ENCODE measurements around the gene IRS1.

IRS1 gene

DNA sequence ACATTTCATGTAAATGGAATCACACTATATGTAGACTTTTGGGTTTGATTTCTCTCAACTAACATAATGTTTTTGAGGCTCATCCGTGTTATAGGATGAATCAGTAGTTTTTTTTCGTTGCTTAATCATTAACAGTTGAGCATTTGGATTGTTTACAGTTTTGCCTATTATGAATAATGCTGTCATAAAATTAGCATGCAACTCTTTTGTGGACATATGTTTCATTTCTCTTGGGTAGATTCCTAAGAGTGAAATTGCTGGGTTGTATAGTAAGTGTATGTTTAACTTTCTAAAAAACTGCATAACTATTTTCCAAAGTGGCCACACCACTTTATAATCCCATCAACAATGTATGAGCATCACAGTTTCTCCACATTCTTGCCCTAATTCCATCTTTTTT, 28.6 kb upstream of the IRS1 start:
- DNase-seq (ENCODE audit: low read depth in 2 of 3, low spot score in 2 of 3), result no peak

DNA sequence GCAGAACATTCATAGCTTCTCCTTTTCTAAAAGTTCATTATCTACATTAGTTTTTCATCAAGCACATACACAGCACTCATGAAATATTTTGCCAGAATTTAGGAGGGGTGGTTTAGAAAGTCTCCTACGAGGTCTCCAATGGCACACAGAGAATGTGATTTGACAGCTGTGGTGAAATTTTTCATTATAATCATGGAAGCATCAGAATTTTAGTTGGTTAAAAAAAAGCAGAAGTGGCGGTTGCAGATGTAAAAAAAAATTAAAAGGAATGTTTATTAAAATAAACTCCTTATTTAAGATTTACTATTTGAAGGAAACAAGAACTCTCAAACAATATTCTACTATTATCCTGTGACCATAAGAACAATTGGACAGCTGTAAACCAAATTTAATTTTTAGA, 25.4 kb upstream of the IRS1 start:
- DNase-seq (ENCODE audit: low read depth in 2 of 3, low spot score in 2 of 3), result no peak

DNA sequence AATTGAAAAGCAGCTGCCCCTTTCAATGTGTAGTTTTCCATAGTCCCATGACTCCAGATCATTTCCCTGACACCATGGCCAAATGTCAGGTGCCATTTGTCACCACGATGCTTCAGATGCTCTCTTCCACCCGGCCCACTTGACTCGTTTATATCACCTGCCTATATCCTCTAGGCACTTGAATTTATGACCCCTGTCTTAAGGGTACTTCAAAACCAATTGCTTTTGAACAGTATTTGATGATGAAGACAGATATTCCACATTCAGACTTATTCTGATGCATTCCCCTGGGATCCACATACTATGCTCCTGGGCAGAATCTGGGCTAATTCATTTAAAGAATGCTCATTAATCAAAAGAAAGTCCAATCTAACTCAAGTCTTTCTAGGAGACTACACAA, 19.3 kb upstream of the IRS1 start:
- DNase-seq (ENCODE audit: low read depth in 2 of 3, low spot score in 2 of 3), result no peak

DNA sequence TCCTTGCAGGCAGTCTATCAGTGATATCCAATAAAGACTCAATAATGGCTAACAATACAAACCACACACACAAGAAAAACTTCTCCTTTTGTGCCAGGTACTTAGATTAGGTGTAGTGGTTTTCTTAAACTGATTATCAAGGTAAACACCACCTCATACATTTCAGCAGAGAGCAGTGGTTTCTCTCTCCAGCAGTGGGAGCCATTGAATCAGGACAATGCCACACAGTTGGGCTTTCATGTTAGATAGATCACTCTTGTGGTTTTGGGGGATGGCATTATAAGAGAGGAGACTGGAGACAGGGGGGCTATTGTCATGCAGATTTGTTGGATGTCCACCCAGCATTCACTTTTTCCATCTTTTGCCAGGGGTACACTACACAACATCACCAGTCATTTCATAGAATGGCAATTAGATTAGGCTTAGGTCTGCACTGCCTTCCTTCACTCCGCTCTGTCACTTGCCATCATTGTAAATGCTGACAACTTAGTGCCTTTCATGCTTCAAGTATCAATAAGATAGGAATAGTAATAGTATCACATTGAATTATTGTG, 13.6 kb upstream of the IRS1 start:
- DNase-seq (ENCODE audit: low read depth in 2 of 3, low spot score in 2 of 3), result no peak

DNA sequence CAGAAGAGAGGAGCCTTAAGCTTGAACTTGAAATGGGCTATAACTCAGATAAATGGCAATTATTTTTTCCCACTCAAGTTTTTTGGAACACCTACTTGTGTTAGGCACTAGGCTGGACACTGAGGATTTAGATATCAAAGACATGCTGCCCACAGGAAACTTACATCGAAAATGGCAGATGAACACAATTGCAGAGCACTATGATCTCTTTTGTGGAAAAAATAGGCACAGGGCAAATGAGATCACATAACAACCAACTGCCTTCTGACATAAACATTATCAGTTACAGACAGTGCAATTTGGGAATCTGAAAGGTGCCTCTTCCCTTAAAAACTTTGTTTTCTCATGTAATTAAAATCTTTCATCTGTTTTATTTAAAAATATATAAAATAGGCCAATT, 3.8 kb upstream of the IRS1 start:
- DNase-seq (ENCODE audit: low read depth in 2 of 3, low spot score in 2 of 3), result no peak

DNA sequence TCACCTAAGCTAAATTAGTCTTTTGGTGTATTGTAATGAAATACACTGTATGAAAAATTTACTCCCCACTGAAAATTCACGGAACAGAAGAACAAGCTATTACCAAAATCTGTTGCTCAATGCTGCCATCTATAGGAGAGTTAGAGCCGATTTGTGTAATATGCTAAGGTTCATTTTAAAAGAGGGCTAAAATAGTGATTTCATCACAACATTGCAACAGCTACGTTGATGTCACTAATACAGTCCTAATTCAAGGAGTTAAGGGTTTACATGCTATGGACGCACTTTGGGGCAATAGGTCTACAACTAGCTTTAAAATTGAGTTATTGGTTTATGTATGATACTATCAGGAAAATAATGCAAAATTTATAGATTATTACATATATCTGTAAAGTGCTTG, 3.0 kb upstream of the IRS1 start:
- DNase-seq (ENCODE audit: low read depth in 2 of 3, low spot score in 2 of 3), result no peak

DNA sequence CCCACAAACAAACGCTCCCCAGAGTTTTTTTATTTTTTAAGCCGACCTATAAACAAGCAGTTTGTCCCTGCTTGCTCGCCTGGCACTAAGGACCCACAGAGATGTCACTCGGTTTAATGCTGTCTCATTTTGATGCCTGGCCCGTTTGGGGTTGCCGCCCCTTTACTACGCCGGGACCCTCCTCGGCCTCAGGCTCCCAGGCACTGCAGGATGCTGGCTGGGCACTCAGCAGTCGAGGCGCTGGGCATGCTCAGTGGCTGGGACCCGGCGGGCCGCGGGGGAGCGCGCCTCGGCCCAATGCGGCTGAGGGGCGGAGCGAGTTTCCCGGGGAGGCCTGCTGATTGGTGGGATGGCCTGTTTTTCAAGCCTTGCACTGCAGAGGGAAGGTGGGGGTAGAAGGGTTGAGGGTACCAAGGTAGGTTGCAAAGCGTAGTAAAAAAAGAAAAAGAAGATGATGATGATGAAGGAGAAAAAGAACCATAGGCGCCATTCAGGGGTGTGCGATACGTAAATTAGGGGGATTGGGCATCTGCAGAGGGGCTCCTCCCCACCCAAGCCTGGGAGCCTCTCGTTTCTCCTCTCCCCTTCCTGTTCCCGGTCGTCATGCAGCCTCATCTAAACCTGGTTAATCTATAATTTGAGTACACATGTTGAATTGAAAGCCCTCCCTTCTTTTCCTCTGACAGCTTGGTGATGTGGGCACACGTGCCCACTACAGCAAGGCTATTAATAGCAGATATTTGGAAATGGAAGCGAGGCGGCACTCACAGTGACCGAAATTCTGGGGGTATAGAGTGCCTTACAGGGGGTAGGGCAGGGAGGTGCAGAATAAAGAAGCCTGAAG, 1.5 kb upstream of the IRS1 start:
- DNase-seq (ENCODE audit: low read depth in 2 of 3, low spot score in 2 of 3), result peak; percentile 46 to 75 (median 70)

DNA sequence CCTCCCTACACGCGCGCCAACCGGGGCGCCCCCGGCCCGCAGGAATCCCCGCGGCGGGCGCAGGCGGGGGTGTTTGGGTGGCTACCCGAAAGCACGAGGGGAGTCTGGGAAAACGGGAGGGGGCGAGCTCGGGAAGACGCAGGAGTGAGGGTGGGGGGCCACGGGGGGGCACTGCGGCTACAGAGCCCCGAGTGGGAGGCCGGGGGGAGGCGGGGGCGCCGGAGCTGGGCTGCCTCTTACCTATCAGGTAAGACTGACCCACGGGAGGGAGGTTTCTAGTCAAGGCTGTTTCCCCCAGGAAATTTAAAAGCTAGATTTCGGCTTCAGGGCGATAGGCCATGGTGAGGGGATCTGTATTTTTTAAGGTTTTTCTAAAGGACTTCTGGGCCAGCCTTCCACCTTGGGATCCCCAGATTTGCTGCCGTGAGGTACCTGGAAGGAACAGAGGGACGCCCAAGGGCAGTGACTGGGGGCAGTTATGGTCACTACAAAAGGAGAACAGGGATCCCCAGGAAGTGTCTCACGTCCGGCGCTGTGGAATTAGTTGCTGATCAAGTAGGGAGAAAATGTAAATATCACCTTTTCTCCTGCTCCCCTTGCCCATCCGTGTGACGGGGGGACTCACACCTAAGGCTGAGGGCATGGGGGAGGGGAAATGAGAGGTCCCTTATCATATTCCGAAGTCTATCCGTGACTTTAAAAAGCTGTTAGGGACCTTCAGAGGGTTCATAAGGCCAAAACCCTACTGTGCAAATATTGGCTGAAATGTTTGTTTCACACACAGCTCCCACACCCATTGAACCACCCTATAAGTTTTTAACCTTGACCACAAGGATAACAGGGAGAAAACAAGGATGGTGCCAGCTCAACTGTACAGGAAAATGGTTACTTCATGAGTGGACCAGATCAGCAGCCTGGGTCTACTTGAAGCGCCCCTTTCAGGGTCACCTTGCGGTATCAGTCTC, 638 bp upstream of the IRS1 start:
- no peak for DNase-seq (ENCODE audit: low read depth in 2 of 3, low spot score in 2 of 3)

DNA sequence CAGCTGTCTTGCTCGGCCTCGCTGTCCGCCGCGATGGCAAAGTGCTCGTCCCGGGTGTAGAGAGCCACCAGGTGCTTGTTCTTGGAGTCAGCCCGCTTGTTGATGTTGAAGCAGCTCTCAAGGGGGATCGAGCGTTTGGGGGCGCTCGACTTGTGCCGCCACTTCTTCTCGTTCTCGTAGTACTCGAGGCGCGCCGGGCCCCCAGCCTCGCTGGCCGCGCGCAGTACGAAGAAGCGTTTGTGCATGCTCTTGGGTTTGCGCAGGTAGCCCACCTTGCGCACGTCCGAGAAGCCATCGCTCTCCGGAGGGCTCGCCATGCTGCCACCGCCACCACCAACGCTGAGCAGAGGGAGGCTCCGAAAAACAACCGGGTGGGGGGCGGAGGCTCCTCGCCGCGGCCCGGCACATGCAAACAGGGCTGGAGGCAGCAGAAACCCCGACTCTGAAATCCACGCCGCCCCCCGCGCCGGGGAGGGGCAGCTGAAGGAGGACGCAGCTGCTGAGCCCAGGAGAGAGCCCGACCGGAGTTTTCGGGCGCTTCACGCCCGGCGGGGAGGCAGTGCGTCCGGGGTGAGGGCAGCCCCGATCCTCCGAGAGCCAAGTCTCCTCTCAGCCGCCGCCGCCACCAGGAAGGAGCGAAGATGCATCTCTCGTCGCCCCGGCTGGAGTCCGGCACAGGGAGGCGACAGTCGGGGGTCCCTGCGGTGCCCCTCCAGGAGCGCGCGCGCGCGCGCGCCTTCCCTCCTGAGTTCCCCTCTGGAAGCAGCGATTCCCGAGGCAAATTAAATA, 1.0 kb downstream of the IRS1 start:
- DNase-seq (ENCODE audit: low read depth in 2 of 3, low spot score in 2 of 3), result no peak

DNA sequence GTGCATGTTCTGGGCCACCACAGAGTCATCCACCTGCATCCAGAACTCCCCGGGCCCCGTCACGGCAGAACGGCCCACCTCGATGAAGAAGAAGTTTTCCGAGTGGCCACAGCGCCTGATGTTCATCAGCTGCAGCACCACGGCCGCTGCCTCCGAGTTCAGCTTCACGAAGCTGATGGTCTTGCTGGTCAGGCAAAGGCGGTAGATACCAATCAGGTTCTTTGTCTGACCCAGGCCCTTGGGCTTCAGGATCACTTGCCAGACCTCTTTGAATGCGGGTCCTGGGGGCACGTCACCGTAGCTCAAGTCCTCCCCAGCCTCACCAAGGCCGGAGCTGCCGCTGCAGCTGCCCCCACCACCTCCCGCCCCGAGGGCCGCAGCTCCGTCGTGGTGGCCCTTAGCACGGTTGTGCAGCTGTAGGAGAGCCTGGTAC, 1.6 kb downstream of the IRS1 start:
- no peak for DNase-seq (ENCODE audit: low read depth in 2 of 3, low spot score in 2 of 3)

DNA sequence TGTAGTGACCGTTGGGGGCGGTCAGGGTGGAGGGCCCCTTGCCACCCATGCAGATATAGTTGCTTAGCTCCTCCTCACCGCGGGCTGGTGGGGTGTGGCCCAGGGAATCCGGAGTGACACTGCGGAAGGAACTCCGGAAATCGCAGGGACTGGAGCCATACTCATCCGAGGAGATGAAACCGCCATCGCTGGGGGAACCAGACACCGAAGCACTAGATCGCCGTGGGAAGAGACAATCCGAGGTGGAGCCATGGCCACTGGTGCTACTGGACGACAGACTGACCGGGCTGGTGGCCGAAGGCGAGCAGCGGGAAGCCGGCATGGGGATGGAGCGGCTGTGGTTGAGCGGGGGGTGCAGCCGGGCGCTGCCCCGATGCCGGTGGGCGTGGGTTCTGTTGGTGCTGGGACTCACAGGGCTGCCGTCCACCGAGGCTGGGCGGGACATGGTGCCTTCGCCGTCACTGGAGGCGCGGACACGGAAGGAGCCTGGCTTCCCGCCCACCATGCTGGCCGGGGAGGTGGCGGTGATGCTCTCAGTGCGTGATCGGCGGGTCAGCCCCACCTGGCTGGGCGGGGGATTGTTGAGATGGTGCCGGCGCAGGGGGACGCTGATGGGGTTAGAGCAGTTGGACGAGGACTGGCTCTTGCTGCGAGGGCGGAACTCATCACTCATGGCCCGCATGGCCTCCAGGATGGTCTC, 2.2 kb downstream of the IRS1 start:
- DNase-seq (ENCODE audit: low read depth in 2 of 3, low spot score in 2 of 3), result no peak

DNA sequence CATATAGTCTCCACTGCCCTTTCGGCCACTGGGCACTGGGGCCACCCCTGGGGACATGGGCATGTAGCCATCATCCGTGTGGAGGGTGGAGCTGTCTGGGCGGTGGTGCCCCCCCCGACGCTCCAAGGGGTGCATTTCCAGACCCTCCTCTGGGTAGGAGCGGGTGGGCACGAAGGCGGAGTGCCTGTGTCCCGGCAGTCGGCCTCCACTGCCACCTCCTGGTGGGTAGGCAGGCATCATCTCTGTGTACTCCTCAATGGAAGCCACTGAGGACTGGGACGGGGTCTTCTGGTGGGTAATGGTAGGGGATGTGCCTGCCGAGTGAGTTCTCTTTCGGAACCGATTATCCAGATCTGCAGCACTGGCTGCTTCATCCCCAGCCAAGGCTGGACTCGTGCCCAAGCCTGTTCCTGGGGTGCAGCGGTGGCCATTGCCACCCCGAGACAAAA, 2.8 kb downstream of the IRS1 start:
- no peak for DNase-seq (ENCODE audit: low read depth in 2 of 3, low spot score in 2 of 3)

DNA sequence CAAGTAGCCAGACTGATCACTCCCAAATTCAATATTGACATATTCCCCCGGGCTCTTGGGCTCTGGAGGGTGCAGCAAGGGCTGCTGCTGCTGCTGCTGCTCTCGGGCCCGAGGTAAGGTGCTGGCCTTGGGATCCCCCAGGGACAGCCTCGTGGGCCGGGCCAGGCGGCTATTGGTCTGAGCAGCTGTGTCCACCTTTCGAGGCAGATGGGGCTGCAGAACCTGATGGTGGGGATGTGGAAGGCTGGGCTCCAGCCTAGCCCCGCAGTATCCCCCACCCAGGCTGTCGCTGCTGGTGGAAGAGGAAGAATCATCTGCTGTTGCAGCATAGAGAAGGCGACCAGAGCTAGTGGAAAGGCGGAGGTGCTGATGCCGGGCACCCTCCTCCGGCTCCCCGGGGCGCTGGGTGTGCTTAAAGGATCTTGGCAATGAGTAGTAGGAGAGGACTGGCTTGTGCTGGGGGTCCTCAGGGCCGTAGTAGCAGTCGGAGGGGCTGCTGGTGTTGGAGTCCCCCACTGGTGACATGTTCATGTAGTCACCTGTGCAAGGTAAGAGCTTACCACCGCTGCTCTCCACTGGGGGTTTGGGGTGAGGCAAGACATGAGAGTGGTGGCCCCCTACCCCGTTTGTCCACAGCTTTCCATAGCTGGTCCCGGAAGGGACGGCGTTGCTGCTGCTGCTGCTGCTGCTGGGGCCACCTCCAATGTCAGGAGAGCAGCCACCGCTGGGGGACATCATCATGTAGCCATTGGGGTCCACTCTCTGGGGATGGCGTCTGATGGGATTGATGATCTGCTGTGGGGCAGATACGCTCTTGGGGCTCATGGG, 3.4 kb downstream of the IRS1 start:
- DNase-seq (ENCODE audit: low read depth in 2 of 3, low spot score in 2 of 3), result no peak

DNA sequence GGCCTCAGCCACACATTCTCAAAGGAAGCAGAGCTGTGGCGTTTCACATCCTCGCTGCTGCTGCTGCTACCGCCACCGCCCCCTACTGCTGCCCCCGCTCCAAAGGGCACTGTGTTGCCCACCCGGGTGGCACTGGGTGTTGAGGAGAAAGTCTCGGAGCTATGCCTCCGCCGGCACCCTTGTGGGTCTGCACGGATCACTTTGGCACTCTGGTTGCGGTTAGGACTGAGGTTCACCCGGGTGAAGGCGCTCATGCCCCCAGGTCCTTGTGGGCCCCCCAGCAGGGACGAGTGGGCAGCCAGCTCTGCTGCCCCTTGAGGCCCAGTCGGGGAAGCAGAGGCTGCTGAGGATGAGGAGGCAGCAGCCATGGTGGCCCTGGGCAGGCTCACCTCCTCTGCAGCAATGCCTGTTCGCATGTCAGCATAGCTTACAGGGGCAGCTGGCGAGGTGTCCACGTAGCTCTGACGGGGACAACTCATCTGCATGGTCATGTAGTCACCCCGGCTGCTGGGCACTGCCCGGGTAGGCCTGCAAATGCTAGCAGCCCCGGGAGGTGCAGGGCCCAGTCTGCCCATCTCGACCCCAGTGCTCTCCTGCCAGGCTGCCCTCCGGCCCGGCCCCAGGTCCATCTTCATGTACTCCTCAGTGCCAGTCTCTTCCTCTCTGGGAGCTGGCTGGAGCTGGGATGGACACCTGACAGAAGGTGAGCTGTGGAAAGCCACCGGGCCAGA, 4.2 kb downstream of the IRS1 start:
- no peak for DNase-seq (ENCODE audit: low read depth in 2 of 3, low spot score in 2 of 3)

DNA sequence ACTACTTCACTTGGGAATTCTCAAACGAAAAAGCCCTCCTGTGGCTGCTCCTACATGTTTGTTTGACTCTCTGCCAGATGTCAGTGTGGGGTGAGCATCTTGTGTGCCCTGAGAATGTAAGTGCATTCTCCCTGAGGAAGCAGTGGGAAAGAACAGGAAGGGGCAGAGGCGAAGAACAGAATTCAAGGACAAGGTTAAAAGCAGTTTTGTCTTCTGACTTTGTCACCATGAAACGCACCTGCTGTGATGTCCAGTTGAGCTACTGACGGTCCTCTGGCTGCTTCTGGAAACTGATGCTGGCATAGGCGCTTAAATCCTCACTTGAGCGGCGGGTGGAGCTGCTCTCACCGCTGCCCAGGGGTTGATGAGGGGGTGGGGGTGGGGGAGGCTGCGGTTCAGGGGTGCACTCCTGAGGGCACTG, 4.9 kb downstream of the IRS1 start:
- no peak for DNase-seq (ENCODE audit: low read depth in 2 of 3, low spot score in 2 of 3)

DNA sequence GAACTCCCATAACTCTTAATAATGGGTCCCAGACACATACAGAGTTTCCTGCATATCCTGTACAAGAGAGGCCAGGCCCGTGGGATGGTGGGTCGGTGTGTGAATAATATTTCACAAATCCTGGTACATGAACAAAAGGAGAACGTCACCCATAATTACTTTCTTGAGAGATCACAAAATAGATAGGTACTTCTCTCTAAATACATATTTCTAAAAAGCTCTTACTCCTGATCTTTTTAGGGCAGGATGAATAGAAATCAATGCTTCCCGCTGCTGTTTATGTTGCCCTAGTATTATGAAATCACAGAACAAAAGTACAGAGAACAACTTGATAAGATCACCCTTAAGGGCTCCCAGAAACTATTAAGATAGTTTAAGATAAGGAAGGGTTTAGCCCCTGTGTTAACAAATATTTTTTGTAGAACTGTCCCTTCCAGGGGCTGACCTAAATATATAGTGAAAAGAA, 5.4 kb downstream of the IRS1 start:
- DNase-seq (ENCODE audit: low read depth in 2 of 3, low spot score in 2 of 3), result no peak

DNA sequence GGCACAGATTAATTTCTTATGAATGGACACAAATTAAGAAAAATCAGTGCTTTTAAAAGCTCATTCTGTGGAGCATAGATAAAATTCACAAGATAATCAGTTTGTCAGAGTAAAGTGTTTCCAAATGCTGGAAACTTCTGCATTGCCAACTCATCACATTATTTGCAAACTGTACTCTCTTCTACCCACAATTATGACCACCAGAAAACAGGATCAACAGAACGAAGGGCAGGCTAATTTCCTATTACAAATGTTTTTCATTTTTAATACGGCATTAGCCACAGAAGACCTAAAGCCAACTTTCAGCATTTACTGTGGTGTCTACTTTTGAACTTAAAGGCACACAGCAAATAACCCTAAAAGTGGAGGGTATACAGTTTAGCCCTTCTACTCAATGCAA, 6.0 kb downstream of the IRS1 start:
- DNase-seq (ENCODE audit: low read depth in 2 of 3, low spot score in 2 of 3), result no peak

DNA sequence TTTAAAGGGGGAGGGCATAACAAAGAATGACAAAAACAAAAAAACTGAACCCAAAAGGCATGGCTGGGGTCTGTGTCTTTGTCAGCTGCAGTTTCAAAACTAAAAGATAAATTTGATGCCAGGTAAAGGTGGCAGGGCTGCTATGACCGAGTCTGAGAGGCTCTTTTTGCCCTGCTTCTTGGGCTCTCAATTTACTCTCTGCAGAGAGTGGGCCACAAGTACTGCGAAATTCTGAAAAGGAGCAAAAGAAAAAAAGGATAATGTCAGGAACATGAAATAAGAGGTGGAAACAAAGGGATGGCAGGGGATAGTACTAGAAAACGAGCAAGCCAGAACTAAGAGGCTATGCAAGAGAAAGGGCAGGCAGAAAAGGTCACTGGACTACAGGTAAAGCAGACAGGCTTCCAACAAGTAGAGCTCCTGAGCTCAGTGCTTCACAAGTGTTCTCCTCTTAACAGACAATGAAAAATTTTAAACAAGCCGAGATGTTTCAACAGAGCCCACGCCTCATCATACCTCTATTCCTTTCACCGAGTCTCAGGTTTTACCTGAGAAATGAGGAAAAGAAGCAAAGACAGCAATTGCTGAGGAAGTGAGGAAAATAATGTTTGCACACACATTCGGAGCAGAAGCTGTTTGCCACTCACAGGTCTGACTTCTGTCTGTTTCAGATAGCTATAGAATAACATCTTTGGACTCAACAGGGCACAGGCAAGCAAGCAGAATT, 7.3 kb downstream of the IRS1 start:
- DNase-seq (ENCODE audit: low read depth in 2 of 3, low spot score in 2 of 3), result no peak

All from activated CD8-positive, alpha-beta memory T cell treated with anti-CD3 and anti-CD28 coated beads for 48 hours (primary cell).